Liver (tissue), 9 donors: ENCODE measurements around the gene CCDC144A. TPM values are rescaled to one million over a fixed set of nuclear protein-coding genes. Genes with fewer than 3 reads are reported as not detected.
"Not testable (repeated sequence)": the region's sequence is repeated elsewhere in the genome, so short reads cannot be mapped to it uniquely, and the experiment has no call there.

Source experiments
- DNase-seq: peaks from one replicate; pipeline ENCODE4 v3.0.0-alpha.2; 2017; ENCODE audit warnings: low spot score
- H3K27ac ChIP-seq, 2 donors: one replicate each; pipeline ENCODE4 v1.7.0; 2013; ENCODE audit warnings: inconsistent platforms in 2 of 2, low read length in 2 of 2, control low read depth in 1 of 2, low read depth in 1 of 2, mild to moderate bottlenecking in 1 of 2
- H3K27me3 ChIP-seq, 4 donors: one replicate each; pipeline versions ENCODE4 v1.6.1 to v1.7.0; 2013; ENCODE audit warnings: low read length in 3 of 4, inconsistent platforms in 1 of 4, mild to moderate bottlenecking in 1 of 4, moderate library complexity in 1 of 4; ENCODE audit not compliant: control insufficient read depth in 4 of 4, insufficient read depth in 4 of 4
- H3K36me3 ChIP-seq, 4 donors: one replicate each; pipeline versions ENCODE4 v1.6.1 to v1.7.0; 2013; ENCODE audit warnings: low read length in 3 of 4, mild to moderate bottlenecking in 3 of 4, low read depth in 1 of 4, moderate library complexity in 1 of 4; ENCODE audit not compliant: control insufficient read depth in 4 of 4, insufficient read depth in 3 of 4
- H3K4me1 ChIP-seq, 4 donors: one replicate each; pipeline versions ENCODE4 v1.6.1 to v1.7.0; 2013; ENCODE audit warnings: low read length in 3 of 4, mild to moderate bottlenecking in 3 of 4, moderate library complexity in 1 of 4; ENCODE audit not compliant: control insufficient read depth in 4 of 4, insufficient read depth in 4 of 4
- H3K4me3 ChIP-seq, 3 donors: one replicate each; pipeline versions ENCODE4 v1.6.1 to v1.7.0; 2013; ENCODE audit warnings: low read length in 3 of 3, control low read depth in 1 of 3, low read depth in 1 of 3, mild to moderate bottlenecking in 1 of 3
- H3K9ac ChIP-seq, 2 donors: one replicate each; pipeline ENCODE4 v1.7.0; 2013; ENCODE audit warnings: low read length in 2 of 2, mild to moderate bottlenecking in 2 of 2, moderate library complexity in 2 of 2, control low read depth in 1 of 2, low read depth in 1 of 2
- H3K9me3 ChIP-seq, 4 donors: one replicate each; pipeline versions ENCODE4 v1.6.1 to v1.7.0; 2013; ENCODE audit warnings: low read length in 3 of 4; ENCODE audit not compliant: control insufficient read depth in 4 of 4
- CTCF ChIP-seq: fragments of 150-350 bp; IDR thresholded peaks from 2 replicates; pipeline ENCODE4 v1.5.1; 2017; ENCODE audit warnings: improper control_type of control experiment, low read depth, low read length; ENCODE audit not compliant: missing input control
- EGR1 ChIP-seq, 2 donors: IDR thresholded peaks; 2 replicates each; pipeline ENCODE4 v1.6.1; 2016 to 2018; ENCODE audit warnings: antibody characterized with exemption in 2 of 2, low read depth in 2 of 2
- FOXA1 ChIP-seq: IDR thresholded peaks from 2 replicates; pipeline ENCODE4 v1.6.1; 2016; ENCODE audit warnings: antibody characterized with exemption
- FOXA2 ChIP-seq: IDR thresholded peaks from 2 replicates; pipeline ENCODE4 v1.6.1; 2016; ENCODE audit warnings: antibody characterized with exemption
- GABPA ChIP-seq, 2 donors: IDR thresholded peaks in 1 of 2; conservative IDR thresholded peaks in 1 of 2; 2 replicates each; pipeline ENCODE4 v1.6.1; 2016; ENCODE audit warnings: antibody characterized with exemption in 2 of 2, mild to moderate bottlenecking in 1 of 2, moderate library complexity in 1 of 2
- HNF4A ChIP-seq, 2 donors: conservative IDR thresholded peaks; 2 replicates each; pipeline ENCODE4 v1.6.1; 2016; ENCODE audit warnings: antibody characterized with exemption in 2 of 2, mild to moderate bottlenecking in 2 of 2
- HNF4G ChIP-seq: IDR thresholded peaks from 2 replicates; pipeline ENCODE4 v1.6.1; 2016; ENCODE audit warnings: antibody characterized with exemption
- JUND ChIP-seq, 2 donors: IDR thresholded peaks; 2 replicates each; pipeline ENCODE4 v1.6.1; 2016; ENCODE audit warnings: antibody characterized with exemption in 2 of 2
- MAX ChIP-seq: IDR thresholded peaks from 2 replicates; pipeline ENCODE4 v1.6.1; 2016; ENCODE audit warnings: antibody characterized with exemption
- NR2F2 ChIP-seq: IDR thresholded peaks from 2 replicates; pipeline ENCODE4 v1.6.1; 2016; ENCODE audit warnings: antibody characterized with exemption
- RAD21 ChIP-seq, 2 donors: IDR thresholded peaks; 2 replicates each; pipeline ENCODE4 v1.6.1; 2016; ENCODE audit warnings: antibody characterized with exemption in 2 of 2, mild to moderate bottlenecking in 2 of 2
- RXRA ChIP-seq, 2 donors: IDR thresholded peaks; 2 replicates each; pipeline ENCODE4 v1.6.1; 2017 to 2018; ENCODE audit warnings: antibody characterized with exemption in 2 of 2, mild to moderate bottlenecking in 1 of 2
- SP1 ChIP-seq: IDR thresholded peaks from 2 replicates; pipeline ENCODE4 v1.6.1; 2018; ENCODE audit warnings: antibody characterized with exemption, mild to moderate bottlenecking
- TAF1 ChIP-seq: conservative IDR thresholded peaks from 2 replicates; pipeline ENCODE4 v1.6.1; 2016; ENCODE audit warnings: antibody characterized with exemption, mild to moderate bottlenecking
- YY1 ChIP-seq: IDR thresholded peaks from 2 replicates; pipeline ENCODE4 v1.6.1; 2016; ENCODE audit warnings: antibody characterized with exemption, mild to moderate bottlenecking
- WGBS: extraction: QIAGEN DNeasy Blood & Tissue Kit; methylation state at CpG from one replicate; pipeline ENCODE4 v1.1.7; 2013; 5-methylcytosine and 5-hydroxymethylcytosine counted together
- polyA plus RNA-seq, 2 donors: library from polyadenylated mRNA; stranded (reverse) in 1 of 2; unstranded in 1 of 2; fragments of 200-250 nt in 1 of 2; fragments of >200 nt in 1 of 2; fragmentation: Nextera tagmentation in 1 of 2; extraction: Ambion mirVana in 1 of 2; gene quantifications; one replicate each; pipeline versions ENCODE4 v1.2.1 to v1.2.3, GENCODE V29; 2013 to 2015
- total RNA-seq, 2 donors: library from RNA; depleted of rRNA; stranded (reverse); fragments of >200 nt; gene quantifications; one replicate each; pipeline ENCODE4 v1.2.3, GENCODE V29; 2014
- TF ChIP-seq, protein P1 (sequence below): IDR thresholded peaks from 2 replicates; pipeline ENCODE4 v1.6.1; 2016; ENCODE audit warnings: antibody characterized with exemption
- TF ChIP-seq, protein P2 (sequence below): IDR thresholded peaks from 2 replicates; pipeline ENCODE4 v1.6.1; 2016; ENCODE audit warnings: antibody characterized with exemption
- TF ChIP-seq, protein P3 (sequence below): IDR thresholded peaks from 2 replicates; pipeline ENCODE4 v1.6.1; 2016; ENCODE audit warnings: antibody characterized with exemption, mild to moderate bottlenecking
- donor health status: healthy.
- donor health status: healthy.
- donor health status: healthy.
- donor health status: healthy.
- donor health status: healthy.

CCDC144A gene
- total RNA-seq (1 to 10 TPM; 4.9 to 5.2 TPM), polyA plus RNA-seq (1 to 10 TPM in 1 of 2 donors, under 1 TPM in 1; 0.05 to 1.5 TPM)

- not testable (repeated sequence) for H3K9me3 ChIP-seq, H3K27ac ChIP-seq, H3K36me3 ChIP-seq, H3K4me3 ChIP-seq, H3K27me3 ChIP-seq, H3K9ac ChIP-seq, DNase-seq, H3K4me1 ChIP-seq
- TF ChIP-seq RAD21 (IDR thresholded peaks at IDR 0.05): peak; percentile 5 to 72
- peak; percentile 25 for TF ChIP-seq CTCF
- 63% methylated on average over 33 of the region's 33 CpGs for WGBS
These were observed at the start of gene CCDC144A for GRCh38 chr17:16689731-16690281. CCDC144A (plus strand) TSS chr17:16690241; CDS start chr17:16690401, 160 bp downstream.

DNA sequence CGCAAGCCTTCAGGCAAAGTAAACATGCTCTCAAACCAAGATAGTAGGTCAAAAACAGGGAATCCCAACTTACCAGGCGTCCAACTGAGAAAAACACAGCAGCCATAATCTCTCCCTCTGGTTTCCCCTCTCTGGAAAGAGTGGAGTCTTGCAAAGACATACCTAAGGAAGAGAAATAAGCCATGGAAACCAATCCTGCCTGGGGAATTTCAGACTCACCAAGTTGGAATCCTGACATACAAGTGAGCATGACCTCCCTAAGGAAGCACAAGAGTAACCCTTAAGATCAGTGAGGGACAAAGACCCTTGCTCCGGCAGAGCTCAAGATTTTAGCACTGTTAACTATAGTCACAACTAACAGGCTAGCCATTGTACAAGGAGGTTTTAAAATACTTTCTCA is 40.5 kb upstream of the CCDC144A start:
- Histone ChIP-seq H3K4me1 (peaks cover 0 to 9% (median 8%) of the 10 kb centered on the region in 4 donors), H3K27ac (no peak overlapping the region), H3K36me3 (peaks cover 0 to 3% (median 0%) of the 10 kb centered on the region in 4 donors), H3K9ac (no peak overlapping the region), H3K27me3 (no peaks in the 10 kb centered on the region), H3K4me3 (no peak overlapping the region), H3K9me3 (no peaks in the 10 kb centered on the region)
- no peak for DNase-seq
- TF ChIP-seq, protein P1, sequence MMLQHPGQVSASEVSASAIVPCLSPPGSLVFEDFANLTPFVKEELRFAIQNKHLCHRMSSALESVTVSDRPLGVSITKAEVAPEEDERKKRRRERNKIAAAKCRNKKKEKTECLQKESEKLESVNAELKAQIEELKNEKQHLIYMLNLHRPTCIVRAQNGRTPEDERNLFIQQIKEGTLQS: no peak
- TF ChIP-seq EGR1 (IDR thresholded peaks at IDR 0.05; ENCODE audit: low read depth in 2 of 2): no peak
- TF ChIP-seq RXRA (IDR thresholded peaks at IDR 0.05): no peak
- no peak for TF ChIP-seq GABPA (IDR thresholded peaks at IDR 0.05 in 1 of 2, conservative IDR thresholded peaks at IDR 0.05 in 1 of 2)
- no peak for TF ChIP-seq NR2F2
- TF ChIP-seq, protein P2, sequence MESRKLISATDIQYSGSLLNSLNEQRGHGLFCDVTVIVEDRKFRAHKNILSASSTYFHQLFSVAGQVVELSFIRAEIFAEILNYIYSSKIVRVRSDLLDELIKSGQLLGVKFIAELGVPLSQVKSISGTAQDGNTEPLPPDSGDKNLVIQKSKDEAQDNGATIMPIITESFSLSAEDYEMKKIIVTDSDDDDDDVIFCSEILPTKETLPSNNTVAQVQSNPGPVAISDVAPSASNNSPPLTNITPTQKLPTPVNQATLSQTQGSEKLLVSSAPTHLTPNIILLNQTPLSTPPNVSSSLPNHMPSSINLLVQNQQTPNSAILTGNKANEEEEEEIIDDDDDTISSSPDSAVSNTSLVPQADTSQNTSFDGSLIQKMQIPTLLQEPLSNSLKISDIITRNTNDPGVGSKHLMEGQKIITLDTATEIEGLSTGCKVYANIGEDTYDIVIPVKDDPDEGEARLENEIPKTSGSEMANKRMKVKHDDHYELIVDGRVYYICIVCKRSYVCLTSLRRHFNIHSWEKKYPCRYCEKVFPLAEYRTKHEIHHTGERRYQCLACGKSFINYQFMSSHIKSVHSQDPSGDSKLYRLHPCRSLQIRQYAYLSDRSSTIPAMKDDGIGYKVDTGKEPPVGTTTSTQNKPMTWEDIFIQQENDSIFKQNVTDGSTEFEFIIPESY: no peak
- no peak for TF ChIP-seq FOXA2
- no peak for TF ChIP-seq JUND (IDR thresholded peaks at IDR 0.05)
- TF ChIP-seq CTCF: no peak
- no peak for TF ChIP-seq MAX
- no peak for TF ChIP-seq YY1
- TF ChIP-seq RAD21 (IDR thresholded peaks at IDR 0.05): no peak
- TF ChIP-seq HNF4G: no peak
- TF ChIP-seq, protein P3, sequence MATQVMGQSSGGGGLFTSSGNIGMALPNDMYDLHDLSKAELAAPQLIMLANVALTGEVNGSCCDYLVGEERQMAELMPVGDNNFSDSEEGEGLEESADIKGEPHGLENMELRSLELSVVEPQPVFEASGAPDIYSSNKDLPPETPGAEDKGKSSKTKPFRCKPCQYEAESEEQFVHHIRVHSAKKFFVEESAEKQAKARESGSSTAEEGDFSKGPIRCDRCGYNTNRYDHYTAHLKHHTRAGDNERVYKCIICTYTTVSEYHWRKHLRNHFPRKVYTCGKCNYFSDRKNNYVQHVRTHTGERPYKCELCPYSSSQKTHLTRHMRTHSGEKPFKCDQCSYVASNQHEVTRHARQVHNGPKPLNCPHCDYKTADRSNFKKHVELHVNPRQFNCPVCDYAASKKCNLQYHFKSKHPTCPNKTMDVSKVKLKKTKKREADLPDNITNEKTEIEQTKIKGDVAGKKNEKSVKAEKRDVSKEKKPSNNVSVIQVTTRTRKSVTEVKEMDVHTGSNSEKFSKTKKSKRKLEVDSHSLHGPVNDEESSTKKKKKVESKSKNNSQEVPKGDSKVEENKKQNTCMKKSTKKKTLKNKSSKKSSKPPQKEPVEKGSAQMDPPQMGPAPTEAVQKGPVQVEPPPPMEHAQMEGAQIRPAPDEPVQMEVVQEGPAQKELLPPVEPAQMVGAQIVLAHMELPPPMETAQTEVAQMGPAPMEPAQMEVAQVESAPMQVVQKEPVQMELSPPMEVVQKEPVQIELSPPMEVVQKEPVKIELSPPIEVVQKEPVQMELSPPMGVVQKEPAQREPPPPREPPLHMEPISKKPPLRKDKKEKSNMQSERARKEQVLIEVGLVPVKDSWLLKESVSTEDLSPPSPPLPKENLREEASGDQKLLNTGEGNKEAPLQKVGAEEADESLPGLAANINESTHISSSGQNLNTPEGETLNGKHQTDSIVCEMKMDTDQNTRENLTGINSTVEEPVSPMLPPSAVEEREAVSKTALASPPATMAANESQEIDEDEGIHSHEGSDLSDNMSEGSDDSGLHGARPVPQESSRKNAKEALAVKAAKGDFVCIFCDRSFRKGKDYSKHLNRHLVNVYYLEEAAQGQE: no peak
- TF ChIP-seq SP1: no peak
- TF ChIP-seq HNF4A (conservative IDR thresholded peaks at IDR 0.05): no peak
- no peak for TF ChIP-seq TAF1
- no peak for TF ChIP-seq FOXA1
- 94% methylated on average over 3 of the region's 3 CpGs for WGBS
